ENCODE measurements around the gene FBXW12.
"Not testable (repeated sequence)": the region's sequence is repeated elsewhere in the genome, so short reads cannot be mapped to it uniquely, and the experiment has no call there.

FBXW12 gene

GRCh38 chr3:48371651-48372376, at the start of gene FBXW12:
FBXW12 (plus strand) TSS chr3:48372219; CDS start chr3:48372768, 549 bp downstream.
- no peak for DNase-seq (ENCODE audit: low spot score)

- DNase-seq (ENCODE audit: low spot score): not testable (repeated sequence)
These were observed 40.1 kb upstream of the FBXW12 start for GRCh38 chr3:48331706-48332435.

GRCh38 chr3:48333346-48334245, 38.4 kb upstream of the FBXW12 start, which contains the start of gene SPINK8:
SPINK8 (minus strand) TSS chr3:48333661; CDS start chr3:48328341, 5,320 bp downstream.
- DNase-seq (ENCODE audit: low spot score): not testable (repeated sequence)

GRCh38 chr3:48334605-48335004, 37.4 kb upstream of the FBXW12 start:
- no peak for DNase-seq (ENCODE audit: low spot score)

GRCh38 chr3:48335286-48335685, 36.7 kb upstream of the FBXW12 start:
- not testable (repeated sequence) for DNase-seq (ENCODE audit: low spot score)

- not testable (repeated sequence) for DNase-seq (ENCODE audit: low spot score)
These were observed 34.5 kb upstream of the FBXW12 start for GRCh38 chr3:48337536-48337935.

GRCh38 chr3:48338635-48339034, 33.4 kb upstream of the FBXW12 start:
- DNase-seq (ENCODE audit: low spot score): no peak

GRCh38 chr3:48343432-48343831, 28.6 kb upstream of the FBXW12 start:
- no peak for DNase-seq (ENCODE audit: low spot score)

GRCh38 chr3:48344867-48345507, 27.0 kb upstream of the FBXW12 start:
- no peak for DNase-seq (ENCODE audit: low spot score)

- DNase-seq (ENCODE audit: low spot score): no peak
These were observed 26.0 kb upstream of the FBXW12 start for GRCh38 chr3:48345946-48346572.

GRCh38 chr3:48347500-48347899, 24.5 kb upstream of the FBXW12 start:
- no peak for DNase-seq (ENCODE audit: low spot score)

GRCh38 chr3:48352546-48352945, 19.5 kb upstream of the FBXW12 start:
- no peak for DNase-seq (ENCODE audit: low spot score)

GRCh38 chr3:48353987-48354386, 18.0 kb upstream of the FBXW12 start:
- no peak for DNase-seq (ENCODE audit: low spot score)

GRCh38 chr3:48356419-48356818, 15.6 kb upstream of the FBXW12 start:
- DNase-seq (ENCODE audit: low spot score): no peak

- DNase-seq (ENCODE audit: low spot score): no peak
These were observed 10.1 kb upstream of the FBXW12 start for GRCh38 chr3:48361928-48362327.

GRCh38 chr3:48364840-48365239, 7.2 kb upstream of the FBXW12 start:
- no peak for DNase-seq (ENCODE audit: low spot score)

GRCh38 chr3:48367201-48367600, 4.8 kb upstream of the FBXW12 start:
- DNase-seq (ENCODE audit: low spot score): no peak

- no peak for DNase-seq (ENCODE audit: low spot score)
These were observed 2.2 kb upstream of the FBXW12 start for GRCh38 chr3:48369693-48370332.

- no peak for DNase-seq (ENCODE audit: low spot score)
These were observed 1.7 kb upstream of the FBXW12 start for GRCh38 chr3:48370333-48370713.

- no peak for DNase-seq (ENCODE audit: low spot score)
These were observed 355 bp downstream of the FBXW12 start for GRCh38 chr3:48372377-48372770.
